Sigmoid colon (tissue), 4 donors: ENCODE results near the gene ADRA1B.
"Not testable (repeated sequence)": the region's sequence is repeated elsewhere in the genome, so short reads cannot be mapped to it uniquely, and the experiment has no call there.

ENCODE experiments used
- CTCF ChIP-seq, 4 experiments: fragments of 450-650 bp in 3 of 4; fragments of 200-600 bp in 1 of 4; IDR thresholded peaks; one replicate each; pipeline ENCODE4 v1.5.1; 2016 to 2019; ENCODE audit warnings: antibody characterized with exemption in 4 of 4, mild to moderate bottlenecking in 3 of 4, moderate library complexity in 2 of 4
- EP300 ChIP-seq, 4 donors: sonication (generic); formaldehyde crosslinking; IDR thresholded peaks; one replicate each; pipeline ENCODE4 v1.6.1; 2017; ENCODE audit warnings: antibody characterized with exemption in 4 of 4
- POLR2A ChIP-seq, 2 donors: fragments of 450-650 bp; IDR thresholded peaks; one replicate each; pipeline ENCODE4 v1.6.1; 2016; ENCODE audit warnings: antibody characterized with exemption in 2 of 2, mild to moderate bottlenecking in 2 of 2, moderate library complexity in 2 of 2

GRCh38 chr5:159965838-159966128, 49.5 kb downstream of the ADRA1B start:
- TF ChIP-seq CTCF, POLR2A, EP300 (IDR thresholded peaks at IDR 0.05): not testable (repeated sequence)
